22Rv1 (cell line): ENCODE results near the gene SMAD1.

Experiments
- ZFX ChIP-seq: fragments of 450-650 bp; IDR thresholded peaks from 2 replicates; pipeline ENCODE4 v1.6.1; 2017; ENCODE audit warnings: antibody characterized with exemption, borderline replicate concordance
- TF ChIP-seq, protein P1 (sequence below): fragments of 450-650 bp; IDR thresholded peaks from 2 replicates; pipeline ENCODE4 v1.5.1; 2017; ENCODE audit warnings: mild to moderate bottlenecking

DNA sequence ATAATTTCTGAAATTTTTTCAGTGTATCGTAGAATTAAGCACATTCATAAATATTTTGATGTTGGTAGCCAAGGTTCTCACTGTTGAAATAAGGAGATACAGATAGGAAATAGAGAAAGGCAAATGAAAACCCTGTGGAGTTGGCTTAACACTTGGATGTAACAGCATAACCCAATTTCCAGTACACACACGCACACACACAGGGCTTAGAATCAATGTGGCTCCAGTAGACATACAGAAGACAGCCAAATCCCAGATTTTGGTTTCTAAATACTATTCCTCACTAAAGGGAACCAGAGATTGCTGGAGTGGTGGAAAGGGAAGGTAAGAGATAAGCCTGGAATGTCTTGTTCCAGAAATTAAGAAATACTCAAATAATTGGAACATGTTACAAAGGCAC lies 54.4 kb downstream of the SMAD1 start:
- TF ChIP-seq, protein P1, sequence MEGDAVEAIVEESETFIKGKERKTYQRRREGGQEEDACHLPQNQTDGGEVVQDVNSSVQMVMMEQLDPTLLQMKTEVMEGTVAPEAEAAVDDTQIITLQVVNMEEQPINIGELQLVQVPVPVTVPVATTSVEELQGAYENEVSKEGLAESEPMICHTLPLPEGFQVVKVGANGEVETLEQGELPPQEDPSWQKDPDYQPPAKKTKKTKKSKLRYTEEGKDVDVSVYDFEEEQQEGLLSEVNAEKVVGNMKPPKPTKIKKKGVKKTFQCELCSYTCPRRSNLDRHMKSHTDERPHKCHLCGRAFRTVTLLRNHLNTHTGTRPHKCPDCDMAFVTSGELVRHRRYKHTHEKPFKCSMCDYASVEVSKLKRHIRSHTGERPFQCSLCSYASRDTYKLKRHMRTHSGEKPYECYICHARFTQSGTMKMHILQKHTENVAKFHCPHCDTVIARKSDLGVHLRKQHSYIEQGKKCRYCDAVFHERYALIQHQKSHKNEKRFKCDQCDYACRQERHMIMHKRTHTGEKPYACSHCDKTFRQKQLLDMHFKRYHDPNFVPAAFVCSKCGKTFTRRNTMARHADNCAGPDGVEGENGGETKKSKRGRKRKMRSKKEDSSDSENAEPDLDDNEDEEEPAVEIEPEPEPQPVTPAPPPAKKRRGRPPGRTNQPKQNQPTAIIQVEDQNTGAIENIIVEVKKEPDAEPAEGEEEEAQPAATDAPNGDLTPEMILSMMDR, result no peak
- no peak for TF ChIP-seq ZFX
